ENCODE measurements around the gene ZNF385B.

- TF ChIP-seq, protein P1, sequence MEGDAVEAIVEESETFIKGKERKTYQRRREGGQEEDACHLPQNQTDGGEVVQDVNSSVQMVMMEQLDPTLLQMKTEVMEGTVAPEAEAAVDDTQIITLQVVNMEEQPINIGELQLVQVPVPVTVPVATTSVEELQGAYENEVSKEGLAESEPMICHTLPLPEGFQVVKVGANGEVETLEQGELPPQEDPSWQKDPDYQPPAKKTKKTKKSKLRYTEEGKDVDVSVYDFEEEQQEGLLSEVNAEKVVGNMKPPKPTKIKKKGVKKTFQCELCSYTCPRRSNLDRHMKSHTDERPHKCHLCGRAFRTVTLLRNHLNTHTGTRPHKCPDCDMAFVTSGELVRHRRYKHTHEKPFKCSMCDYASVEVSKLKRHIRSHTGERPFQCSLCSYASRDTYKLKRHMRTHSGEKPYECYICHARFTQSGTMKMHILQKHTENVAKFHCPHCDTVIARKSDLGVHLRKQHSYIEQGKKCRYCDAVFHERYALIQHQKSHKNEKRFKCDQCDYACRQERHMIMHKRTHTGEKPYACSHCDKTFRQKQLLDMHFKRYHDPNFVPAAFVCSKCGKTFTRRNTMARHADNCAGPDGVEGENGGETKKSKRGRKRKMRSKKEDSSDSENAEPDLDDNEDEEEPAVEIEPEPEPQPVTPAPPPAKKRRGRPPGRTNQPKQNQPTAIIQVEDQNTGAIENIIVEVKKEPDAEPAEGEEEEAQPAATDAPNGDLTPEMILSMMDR (IDR thresholded peaks at IDR 0.05), result no peak
- no peak for TF ChIP-seq POLR2A (IDR thresholded peaks at IDR 0.05)
Observed at GRCh38 chr2:179764710-179765109, 96.7 kb downstream of the ZNF385B start.
